ENCODE measurements around the gene KATNBL1. TPM values are rescaled to one million over a fixed set of nuclear protein-coding genes. Genes with fewer than 3 reads are reported as not detected.
A peak's percentile ranks its signal among the peaks of the same experiment; 100 is the strongest.

KATNBL1 gene, protein sequence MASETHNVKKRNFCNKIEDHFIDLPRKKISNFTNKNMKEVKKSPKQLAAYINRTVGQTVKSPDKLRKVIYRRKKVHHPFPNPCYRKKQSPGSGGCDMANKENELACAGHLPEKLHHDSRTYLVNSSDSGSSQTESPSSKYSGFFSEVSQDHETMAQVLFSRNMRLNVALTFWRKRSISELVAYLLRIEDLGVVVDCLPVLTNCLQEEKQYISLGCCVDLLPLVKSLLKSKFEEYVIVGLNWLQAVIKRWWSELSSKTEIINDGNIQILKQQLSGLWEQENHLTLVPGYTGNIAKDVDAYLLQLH
- 44.1 and 45.4 TPM in 2 replicates for total RNA-seq (2014; rRNA removed)
- 11.3 TPM for polyA plus RNA-seq (2012)

DNA sequence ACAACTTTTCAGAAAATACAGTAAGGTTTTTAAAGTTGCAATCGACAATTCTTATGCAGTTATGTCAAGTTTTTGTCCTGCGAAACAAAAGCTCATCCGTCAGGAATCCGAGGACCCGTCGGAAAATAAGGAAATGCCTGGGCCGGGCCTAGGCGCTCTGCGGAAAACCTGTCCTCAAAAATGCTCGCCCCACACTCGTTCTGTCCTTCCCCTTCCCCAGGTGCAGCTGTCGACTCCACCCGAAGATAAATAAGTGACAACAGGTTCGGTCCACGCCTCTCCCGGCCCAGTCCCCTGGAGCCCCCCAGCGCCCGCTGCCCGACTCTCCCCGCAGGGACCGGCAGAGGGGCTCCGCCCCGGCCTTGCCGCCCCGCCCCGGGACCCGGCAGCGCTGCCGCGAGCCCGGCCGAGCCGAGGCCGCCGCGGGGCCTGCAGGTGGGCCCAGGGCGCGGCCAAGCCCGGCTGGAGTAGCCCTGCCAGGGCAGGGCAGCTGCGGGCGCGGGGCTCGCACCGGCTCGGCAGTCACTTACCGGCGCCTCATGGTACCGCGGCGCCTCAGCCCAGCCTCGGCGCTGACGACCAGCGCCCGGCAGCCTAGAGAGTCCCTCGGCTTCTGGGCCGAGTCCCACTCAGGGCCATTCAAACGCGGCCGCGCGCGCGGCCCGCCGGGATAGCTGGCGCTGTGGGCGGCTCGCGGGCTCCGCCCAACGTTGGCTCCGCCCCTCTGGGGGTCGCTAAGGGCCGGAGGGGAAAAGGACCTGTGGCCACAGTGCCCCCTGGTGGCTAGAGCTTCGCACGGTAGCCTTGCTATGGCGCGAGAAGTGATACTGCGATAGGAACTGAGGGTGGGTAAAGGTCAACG lies at the start of gene KATNBL1:
Gene KATNBL1 (minus strand): TSS at position 676 of the 862 bp plus-strand sequence. CDS start 46,420 bp downstream, outside the sequence.
- DNase-seq (ENCODE audit: low read depth): peak; percentile 89

DNA sequence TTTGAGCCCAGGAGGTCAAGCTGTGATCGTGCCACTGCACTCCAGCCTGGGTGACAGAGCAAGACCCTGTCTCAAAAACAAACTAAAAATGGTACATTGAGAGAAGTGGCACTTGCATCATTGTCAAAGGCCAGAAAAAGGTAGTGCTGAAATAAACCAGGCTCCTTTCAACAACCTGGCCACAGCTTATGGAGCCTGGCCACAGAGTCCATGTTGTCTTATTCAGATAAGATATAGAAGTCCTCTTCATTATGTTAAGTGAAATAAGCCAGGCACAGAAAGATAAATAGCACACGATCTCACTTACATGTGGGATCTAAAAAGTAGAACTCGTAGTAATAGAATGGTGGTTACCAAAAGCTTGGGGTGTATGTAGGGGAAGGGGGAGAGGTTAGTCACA lies 49.7 kb upstream of the KATNBL1 start:
- no peak for DNase-seq (ENCODE audit: low read depth)

DNA sequence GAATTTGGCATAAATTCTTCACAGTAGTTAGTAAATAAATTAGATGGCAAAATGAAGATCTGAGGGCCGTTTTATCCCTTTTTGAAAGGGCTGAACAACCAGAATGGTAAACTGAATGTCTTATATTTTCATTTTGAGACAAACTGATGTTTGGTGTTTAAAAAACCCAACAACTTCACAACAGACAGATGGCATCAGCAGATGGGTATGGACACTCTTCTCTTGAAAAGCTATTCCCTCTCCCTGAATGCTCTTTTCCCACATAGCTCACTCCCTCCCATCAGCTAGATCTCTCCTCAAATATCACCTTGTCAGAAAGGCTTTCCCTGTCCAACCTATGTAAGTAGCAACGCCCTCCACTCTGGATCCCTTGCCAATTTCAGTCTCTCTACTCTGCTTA lies 48.3 kb upstream of the KATNBL1 start:
- DNase-seq (ENCODE audit: low read depth): no peak

DNA sequence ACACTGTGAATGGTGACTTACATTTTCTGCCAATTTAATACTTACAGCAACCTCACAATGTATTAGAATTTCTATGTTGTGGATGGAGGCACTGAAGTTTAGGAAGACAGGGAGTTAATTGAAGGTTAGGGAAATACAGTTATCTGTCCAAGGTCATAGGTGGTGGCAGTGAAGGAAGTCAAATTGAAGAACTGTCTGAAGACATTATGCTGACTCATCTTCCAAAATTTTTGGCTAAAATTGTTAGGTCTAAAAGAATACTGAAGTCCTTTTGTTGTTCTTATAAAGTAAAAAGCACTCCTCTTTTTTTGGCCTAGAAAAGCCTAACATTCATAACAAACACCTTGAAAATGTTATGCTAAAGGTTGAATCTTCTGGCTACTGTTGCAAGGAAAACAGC lies 42.6 kb upstream of the KATNBL1 start:
- DNase-seq (ENCODE audit: low read depth): no peak

DNA sequence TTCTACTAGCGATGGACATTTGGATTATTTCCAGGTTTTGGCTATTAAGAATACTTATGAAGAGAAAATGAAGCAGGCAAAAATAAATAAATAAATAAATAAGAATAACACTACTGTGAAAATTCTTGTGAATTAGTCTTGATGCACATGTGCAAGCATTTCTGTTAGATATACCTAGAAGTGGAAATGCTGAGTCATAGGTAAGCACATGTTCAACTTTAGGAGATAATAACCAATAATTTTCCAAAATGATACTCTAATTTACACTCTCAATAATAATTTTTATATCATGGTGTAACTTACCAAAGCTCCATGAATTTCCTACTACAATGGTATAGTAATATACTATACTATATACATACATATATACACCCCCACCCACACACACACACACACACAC lies 38.3 kb upstream of the KATNBL1 start:
- no peak for DNase-seq (ENCODE audit: low read depth)

DNA sequence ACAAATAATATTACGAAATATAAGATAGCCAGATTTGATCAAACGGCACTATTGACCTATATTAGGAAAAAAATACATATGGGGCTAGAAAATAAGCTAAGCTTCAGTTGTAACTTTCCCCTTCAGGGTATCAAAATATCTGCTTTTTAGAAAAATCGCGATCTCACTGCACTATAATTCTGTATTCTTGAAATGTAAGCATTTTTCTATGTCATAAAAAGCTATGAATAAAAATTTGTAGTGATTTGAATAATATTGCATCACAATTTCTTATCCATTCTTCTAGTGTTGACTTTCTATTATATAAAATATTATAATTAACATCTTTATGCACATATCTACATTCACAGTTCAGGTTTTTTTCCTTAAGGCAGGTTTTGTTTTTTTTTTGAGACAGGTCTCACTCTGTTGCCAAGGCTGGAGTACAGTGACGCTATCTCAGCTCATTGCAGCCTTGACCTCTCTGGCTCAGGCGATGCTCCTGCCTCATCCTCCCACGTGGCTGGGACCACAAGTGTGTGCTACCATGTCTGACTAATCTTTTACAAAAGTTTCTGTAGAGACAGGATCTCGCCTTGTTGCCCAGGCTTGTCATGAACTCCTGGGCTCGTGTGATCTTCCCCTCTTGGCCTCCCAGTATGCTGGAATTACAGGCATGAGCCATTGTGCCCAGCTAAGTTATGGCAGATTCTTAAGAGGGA lies 36.5 kb upstream of the KATNBL1 start:
- no peak for DNase-seq (ENCODE audit: low read depth)

DNA sequence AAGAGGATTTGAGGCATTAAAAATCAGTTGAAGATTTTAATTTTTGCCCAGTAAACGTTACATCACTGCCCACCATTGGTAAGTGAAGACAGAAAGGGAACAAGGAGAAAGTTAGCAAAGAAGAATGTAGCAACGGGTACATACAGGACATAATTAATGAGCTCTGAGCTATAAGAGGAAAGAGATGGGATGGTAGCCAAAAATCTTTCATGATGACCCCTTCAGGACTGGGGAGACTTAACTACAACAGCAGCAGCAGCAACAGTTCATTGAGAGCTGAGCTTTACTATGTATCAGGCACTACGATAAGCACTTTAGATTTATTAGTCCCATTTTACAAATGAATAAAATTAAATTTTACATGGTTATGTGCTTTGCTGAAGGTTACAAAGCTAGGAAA lies 33.3 kb upstream of the KATNBL1 start:
- no peak for DNase-seq (ENCODE audit: low read depth)

DNA sequence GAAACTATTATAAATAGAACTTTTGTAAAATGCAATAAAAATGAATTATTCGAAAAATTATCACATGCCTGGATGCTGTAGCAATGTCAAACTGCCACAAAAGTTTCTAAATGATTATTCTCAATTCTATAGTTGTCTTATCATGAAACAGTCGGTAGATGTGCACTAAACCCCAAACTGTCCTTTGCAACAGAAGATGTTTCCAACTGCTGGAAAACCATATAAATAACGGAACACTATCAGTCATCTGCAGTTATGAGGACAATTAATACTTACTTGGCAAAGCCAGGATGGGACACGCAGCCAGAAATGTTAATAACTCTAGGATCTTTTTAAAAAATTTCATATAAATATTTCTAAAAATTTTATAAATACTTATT lies 32.4 kb upstream of the KATNBL1 start:
- DNase-seq (ENCODE audit: low read depth): no peak

DNA sequence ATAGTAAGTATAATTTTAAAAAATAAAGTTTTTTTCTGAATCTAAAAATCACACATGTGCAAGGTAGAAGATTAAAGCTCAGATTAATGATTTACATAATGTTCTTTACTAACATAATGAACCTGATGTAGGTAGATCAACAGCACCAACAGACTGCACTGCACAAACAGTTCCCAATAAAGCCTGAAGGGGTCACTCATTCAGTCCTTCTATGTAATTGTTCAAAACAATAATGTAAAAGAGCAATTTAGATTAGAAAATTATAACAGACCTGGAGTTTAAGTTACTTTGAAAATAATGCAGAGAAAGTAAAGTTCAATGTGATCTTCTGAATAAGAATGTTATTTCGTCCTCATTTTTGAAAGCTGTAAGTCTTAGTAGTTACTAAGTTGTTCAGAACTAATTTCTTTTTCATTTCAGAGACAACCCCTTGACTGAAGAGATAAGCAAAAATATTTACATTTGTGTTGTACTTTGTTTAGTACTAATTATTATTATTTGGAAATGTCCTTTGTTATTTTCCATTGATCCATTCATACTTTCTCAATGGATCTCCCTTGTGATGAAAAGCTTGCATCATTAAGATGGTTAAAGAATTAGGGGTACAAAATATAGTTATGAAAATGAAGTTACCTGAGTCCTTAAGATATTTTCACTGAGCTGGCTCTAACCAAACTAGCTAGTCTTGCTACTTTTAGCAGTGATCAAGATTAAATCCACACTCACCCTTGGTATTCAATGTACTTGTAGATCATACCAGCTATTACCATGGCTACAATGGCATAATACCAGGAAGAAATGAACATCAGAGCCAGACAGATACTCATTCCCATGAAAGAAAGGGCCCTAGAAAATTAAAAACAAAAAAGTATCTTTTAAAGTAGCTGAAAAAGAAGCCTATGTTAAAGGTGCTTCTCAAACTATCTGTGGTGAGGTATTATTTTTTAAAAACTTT lies 31.8 kb upstream of the KATNBL1 start:
- peak; percentile 47 for DNase-seq (ENCODE audit: low read depth)

DNA sequence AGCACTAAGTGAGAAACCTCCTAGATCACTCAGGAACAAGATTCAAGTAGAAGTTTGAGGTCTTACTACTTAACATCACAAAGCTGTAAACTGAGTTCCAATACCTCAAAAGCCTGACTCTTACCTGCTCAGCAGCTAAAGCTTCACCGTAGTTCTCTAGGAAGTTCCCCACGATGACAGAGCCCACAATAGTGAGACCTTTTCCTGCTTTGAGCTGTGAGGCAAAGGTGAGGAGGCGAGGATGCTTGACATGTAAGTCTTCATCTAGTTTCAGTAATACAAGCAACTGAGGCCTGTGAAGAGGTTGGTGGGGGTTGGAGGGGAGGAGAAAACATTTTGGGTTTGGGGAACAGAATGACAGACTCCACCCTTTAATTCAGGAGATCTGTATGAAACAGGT lies 30.6 kb upstream of the KATNBL1 start:
- no peak for DNase-seq (ENCODE audit: low read depth)

DNA sequence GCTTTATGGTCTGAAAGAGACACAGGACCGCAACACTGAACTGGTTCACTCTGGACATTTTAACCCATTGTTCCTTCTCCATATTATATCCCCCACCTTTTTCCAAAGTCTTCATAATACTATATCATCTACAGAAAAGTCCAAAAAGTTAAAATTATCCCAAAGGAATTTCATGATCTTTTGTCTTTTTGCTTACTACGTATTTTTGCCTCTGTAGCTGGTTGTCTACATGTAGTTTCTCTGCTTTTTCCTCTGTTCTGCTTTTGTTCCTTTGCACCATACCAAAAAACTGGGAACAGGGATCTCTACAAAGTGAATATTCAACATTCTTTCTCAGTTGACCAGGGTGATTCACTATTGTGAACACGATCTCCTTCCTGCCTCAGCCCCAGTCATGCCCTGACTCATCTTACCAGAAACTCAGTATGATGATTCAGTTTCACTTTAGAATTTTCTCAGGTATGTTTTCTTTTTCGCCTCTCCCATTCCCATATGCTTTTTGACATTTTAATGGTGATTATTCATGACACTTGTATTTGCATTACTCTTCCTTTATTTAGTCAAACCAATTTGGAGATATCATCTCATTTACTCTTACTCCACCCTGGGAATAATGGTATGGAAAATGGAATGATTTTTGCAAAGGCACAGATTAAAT lies 29.4 kb upstream of the KATNBL1 start:
- peak; percentile 92 for DNase-seq (ENCODE audit: low read depth)

DNA sequence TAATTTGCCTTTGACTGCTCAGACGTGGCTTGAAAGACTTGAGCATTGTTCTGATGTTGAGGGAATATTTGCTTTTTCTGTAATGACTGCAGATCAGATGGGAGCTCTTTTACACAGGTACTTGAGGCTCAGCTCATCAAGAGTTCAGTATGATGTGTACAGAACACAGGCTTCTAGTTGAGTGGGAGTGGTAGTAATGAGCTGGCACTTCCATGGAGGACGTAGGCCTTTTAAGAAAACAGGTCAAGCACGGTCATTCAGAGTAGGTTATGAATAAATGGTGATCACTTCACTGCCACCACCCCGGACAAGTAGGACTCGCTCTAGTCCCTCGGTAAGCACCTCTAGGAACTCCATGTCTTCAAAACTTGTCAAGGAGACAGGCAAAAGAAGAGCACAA lies 23.7 kb upstream of the KATNBL1 start:
- no peak for DNase-seq (ENCODE audit: low read depth)

DNA sequence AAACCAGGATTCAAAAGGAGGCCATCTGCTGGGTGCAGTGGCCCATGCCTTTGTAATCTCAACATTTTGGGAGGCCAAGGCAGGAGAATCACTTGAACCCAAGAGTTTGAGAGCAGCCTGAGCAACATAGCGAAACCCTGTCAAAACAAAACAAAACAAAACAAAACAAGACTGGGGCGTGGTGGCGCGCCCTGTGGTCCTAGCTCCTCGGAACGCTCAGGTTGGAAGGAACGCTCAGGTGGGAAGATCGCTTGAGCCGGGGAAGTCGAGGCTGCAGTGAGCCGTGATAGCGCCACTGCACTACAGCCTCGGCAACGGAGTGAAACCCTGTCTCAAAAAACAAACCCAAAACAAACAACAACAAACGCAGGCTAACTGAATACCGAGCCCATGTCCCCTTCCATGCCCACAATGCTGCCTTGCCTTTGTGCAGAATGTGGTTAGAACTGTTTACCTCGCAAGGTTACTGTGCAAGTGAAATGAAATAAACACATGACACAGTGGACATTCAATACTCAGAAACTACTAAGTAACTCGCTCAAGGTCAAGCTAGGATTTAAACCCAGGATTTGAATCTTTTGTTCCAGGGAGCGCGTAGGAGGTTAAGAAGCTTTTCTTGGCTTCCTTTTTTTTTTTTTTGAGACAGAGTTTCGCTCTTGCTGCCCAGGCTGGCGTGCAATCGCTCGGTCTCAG lies 14.2 kb upstream of the KATNBL1 start:
- DNase-seq (ENCODE audit: low read depth): no peak

DNA sequence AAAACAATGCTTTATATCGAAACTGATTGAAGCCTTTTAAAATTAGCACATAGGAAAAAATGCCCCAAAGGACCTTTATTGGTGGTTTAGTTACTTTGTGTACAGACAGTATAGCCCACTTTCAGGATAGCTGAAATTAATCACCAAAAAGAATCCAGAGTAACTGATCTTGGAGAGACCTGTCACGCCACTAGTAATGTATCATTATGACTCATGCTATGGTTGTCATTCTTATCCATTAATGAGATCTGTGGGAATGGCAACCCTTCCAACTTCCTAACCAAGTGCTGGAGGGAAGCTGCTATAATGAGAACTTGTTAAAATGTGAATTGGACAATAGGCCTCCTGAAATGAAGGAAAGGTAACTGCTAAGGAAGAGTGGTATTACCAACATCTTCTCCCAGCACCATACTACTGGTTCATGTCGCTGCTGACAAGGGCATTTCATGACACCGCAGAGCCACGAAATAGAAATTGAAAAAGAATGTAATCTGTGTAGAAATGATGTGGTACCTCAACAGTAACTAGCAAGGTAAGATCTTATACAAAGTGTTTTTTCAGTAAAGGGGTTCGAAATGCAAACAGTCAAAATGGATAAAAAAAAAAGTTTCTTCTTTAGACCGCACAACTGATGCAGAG lies 7.8 kb upstream of the KATNBL1 start:
- peak; percentile 75 for DNase-seq (ENCODE audit: low read depth)

DNA sequence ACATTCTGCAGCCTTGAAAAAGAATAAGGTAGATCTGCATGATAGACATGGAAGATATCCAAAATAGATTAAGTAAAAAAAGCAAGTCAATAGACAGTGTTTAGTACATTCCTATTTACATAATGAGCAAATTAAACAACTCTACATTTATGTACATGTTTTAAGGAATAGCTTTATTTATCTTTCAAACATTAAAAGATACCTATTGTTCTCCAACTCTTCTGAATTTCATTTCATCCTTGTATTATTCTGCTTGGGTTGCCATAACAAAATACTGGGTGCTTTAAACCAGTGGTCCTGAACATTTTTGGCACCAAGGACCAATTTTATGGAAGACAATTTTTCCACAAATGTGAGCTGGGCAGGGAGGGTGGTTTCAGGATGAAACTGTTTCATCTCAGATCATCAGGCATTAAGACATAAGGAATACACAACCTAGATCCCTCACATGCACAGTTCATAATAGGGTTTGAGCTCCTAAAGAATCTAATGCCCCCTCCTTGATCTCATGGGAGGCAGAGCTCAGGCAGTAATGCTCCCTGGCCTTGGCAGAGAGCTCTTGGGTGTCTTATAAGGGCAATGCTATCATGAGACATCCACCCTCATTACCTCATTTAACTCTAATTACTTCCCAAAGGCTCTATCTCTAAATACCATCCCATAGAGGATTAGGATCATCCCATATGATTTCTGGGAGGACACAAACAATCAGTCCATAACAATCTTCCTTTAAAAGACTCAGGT lies 6.8 kb upstream of the KATNBL1 start:
- DNase-seq (ENCODE audit: low read depth): no peak

DNA sequence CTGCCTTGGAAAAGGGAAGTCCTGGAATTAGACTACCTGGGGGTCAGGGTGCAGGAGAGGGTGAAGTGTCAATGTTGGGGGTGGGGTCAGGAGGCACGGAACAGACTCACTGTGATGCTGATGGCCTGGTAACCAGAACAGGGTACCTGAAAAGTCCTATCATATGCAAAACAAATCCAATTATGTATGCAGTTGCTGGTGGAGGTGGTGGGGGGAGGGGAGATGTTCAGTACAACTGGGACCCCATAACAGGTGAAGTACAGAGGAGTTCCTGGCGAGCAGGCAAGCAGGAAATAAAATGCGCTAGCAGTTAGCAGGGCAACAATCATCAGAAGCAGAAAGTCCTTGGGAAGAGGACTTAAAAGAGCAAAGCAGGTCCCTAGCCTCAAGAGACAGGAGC lies 4.2 kb upstream of the KATNBL1 start:
- no peak for DNase-seq (ENCODE audit: low read depth)

DNA sequence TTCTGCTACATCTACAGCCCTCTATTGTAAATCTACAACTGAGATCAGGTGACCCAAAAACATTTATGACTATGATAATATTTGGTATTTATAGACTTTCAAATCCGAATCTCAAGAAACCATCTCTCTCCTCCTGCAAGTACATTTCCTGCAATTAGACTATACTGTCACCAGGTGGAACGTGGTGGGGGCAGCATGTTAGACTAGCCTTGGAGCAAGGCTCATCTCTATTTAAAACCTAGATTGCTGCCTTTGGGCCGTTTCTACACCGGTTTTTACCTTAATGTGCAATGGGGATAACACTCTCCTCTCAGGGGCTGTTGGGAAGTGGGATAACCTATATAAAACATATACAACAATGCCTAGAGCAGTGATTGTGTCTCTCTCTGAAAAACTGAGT lies 3.8 kb upstream of the KATNBL1 start:
- DNase-seq (ENCODE audit: low read depth): no peak

DNA sequence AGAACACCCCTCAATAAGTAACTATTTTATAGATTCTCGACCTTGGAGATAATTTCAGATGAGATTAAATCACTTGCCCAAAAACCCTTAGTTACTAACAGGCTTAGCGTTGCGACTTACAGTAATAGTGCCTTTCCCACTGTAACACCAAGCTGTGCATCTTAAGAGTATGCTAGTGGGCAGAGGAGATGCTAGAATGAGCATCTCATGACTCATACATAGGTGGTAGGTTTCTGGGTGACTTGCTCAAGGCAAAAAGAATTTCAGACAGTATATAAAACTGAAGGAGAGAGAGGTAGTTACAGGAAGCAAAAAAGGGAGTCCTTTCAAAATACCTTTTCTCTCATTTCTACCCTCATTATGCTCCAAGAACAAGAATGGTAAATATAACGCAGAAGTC lies 3.9 kb downstream of the KATNBL1 start:
- no peak for DNase-seq (ENCODE audit: low read depth)

DNA sequence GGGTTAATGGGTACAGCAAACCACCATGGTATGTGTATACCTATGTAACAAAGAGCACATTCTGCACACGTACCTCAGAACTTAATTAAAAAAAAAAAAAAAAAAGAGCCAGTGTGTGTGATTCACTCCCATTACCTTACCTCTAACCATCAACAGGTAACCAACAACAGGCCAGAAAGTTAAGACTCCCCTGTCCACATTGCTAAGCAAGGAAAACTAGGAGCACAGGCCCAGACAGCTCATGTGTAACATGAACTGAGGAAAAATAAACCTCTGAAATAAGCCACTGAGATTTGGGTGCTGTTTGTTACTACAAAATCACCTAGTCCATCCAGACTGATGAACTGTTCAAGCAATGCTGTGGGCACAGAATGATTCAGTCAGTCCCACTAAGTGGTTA lies 6.0 kb downstream of the KATNBL1 start:
- no peak for DNase-seq (ENCODE audit: low read depth)

Measured in LHCN-M2 (cell line).